ENCODE measurements around the gene TEX10.

- TF ChIP-seq CTCF (IDR thresholded peaks at IDR 0.05): no peak
- no peak for TF ChIP-seq POLR2AphosphoS5 (IDR thresholded peaks at IDR 0.05; ENCODE audit: insufficient read depth in 1 of 2, low read depth in 1 of 2)
These were observed 85.5 kb downstream of the TEX10 start for GRCh38 chr9:100267211-100267610.
